HEK293 (cell line): ENCODE measurements around the gene ISG20L2.
A peak's percentile ranks its signal among the peaks of the same experiment; 100 is the strongest.

Experiments used
- ELK4 ChIP-seq: IDR thresholded peaks from 2 replicates; pipeline ENCODE4 v1.6.1; 2011; ENCODE audit warnings: mild to moderate bottlenecking, low read depth, low read length, borderline replicate concordance
- GLIS1 ChIP-seq: fragments of 450-650 bp; formaldehyde crosslinking; IDR thresholded peaks from 2 replicates; pipeline ENCODE4 v1.5.1; 2016; ENCODE audit warnings: missing biosample characterization, missing genetic modification characterization
- GLIS2 ChIP-seq: fragments of 450-650 bp; formaldehyde crosslinking; IDR thresholded peaks from 2 replicates; pipeline ENCODE4 v1.5.1; 2016; ENCODE audit warnings: missing biosample characterization, missing genetic modification characterization
- KLF1 ChIP-seq: fragments of 450-650 bp; formaldehyde crosslinking; IDR thresholded peaks from 2 replicates; pipeline ENCODE4 v1.5.1; 2016; ENCODE audit warnings: missing biosample characterization, missing genetic modification characterization
- KLF10 ChIP-seq: fragments of 450-650 bp; IDR thresholded peaks from 2 replicates; pipeline ENCODE4 v1.5.1; 2018; ENCODE audit warnings: missing biosample characterization, mild to moderate bottlenecking, missing genetic modification characterization
- KLF17 ChIP-seq: fragments of 450-650 bp; formaldehyde crosslinking; IDR thresholded peaks from 2 replicates; pipeline ENCODE4 v1.5.1; 2016; ENCODE audit warnings: missing biosample characterization, missing genetic modification characterization
- KLF8 ChIP-seq: fragments of 450-650 bp; formaldehyde crosslinking; IDR thresholded peaks from 2 replicates; pipeline ENCODE4 v1.5.1; 2016; ENCODE audit warnings: missing biosample characterization, missing genetic modification characterization
- MZF1 ChIP-seq: fragments of 450-650 bp; formaldehyde crosslinking; IDR thresholded peaks from 2 replicates; pipeline ENCODE4 v1.5.1; 2017; ENCODE audit warnings: missing biosample characterization, missing genetic modification characterization, borderline replicate concordance
- PATZ1 ChIP-seq: fragments of 450-650 bp; formaldehyde crosslinking; IDR thresholded peaks from 2 replicates; pipeline ENCODE4 v1.5.1; 2016; ENCODE audit warnings: missing biosample characterization, missing genetic modification characterization
- PRDM10 ChIP-seq: fragments of 450-650 bp; formaldehyde crosslinking; IDR thresholded peaks from 2 replicates; pipeline ENCODE4 v1.5.1; 2016; ENCODE audit warnings: missing biosample characterization, missing genetic modification characterization
- SP3 ChIP-seq: fragments of 450-650 bp; formaldehyde crosslinking; IDR thresholded peaks from 2 replicates; pipeline ENCODE4 v1.5.1; 2016; ENCODE audit warnings: missing biosample characterization, missing genetic modification characterization
- SP7 ChIP-seq: fragments of 450-650 bp; formaldehyde crosslinking; IDR thresholded peaks from 2 replicates; pipeline ENCODE4 v1.5.1; 2016; ENCODE audit warnings: missing biosample characterization, missing genetic modification characterization
- TRIM28 ChIP-seq: IDR thresholded peaks from 2 replicates; pipeline ENCODE4 v1.6.1; 2011; ENCODE audit warnings: low read length, control low read depth, borderline replicate concordance
- WT1 ChIP-seq: fragments of 450-650 bp; formaldehyde crosslinking; IDR thresholded peaks from 2 replicates; pipeline ENCODE4 v1.5.1; 2016; ENCODE audit warnings: missing biosample characterization, missing genetic modification characterization
- ZBTB10 ChIP-seq: fragments of 450-650 bp; formaldehyde crosslinking; IDR thresholded peaks from 2 replicates; pipeline ENCODE4 v1.5.1; 2016; ENCODE audit warnings: missing biosample characterization, missing genetic modification characterization
- ZBTB20 ChIP-seq: fragments of 450-650 bp; formaldehyde crosslinking; IDR thresholded peaks from 2 replicates; pipeline ENCODE4 v1.5.1; 2016; ENCODE audit warnings: missing biosample characterization, missing genetic modification characterization
- ZBTB48 ChIP-seq: fragments of 450-650 bp; formaldehyde crosslinking; IDR thresholded peaks from 2 replicates; pipeline ENCODE4 v1.5.1; 2016; ENCODE audit warnings: missing biosample characterization, missing genetic modification characterization
- ZBTB7A ChIP-seq: fragments of 450-650 bp; formaldehyde crosslinking; IDR thresholded peaks from 2 replicates; pipeline ENCODE4 v1.5.1; 2016; ENCODE audit warnings: low read depth, missing biosample characterization, missing genetic modification characterization
- ZFP37 ChIP-seq: fragments of 450-650 bp; formaldehyde crosslinking; IDR thresholded peaks from 2 replicates; pipeline ENCODE4 v1.5.1; 2016; ENCODE audit warnings: missing biosample characterization, missing genetic modification characterization
- ZNF202 ChIP-seq: fragments of 450-650 bp; formaldehyde crosslinking; IDR thresholded peaks from 2 replicates; pipeline ENCODE4 v1.5.1; 2016; ENCODE audit warnings: missing biosample characterization, missing genetic modification characterization, borderline replicate concordance
- ZNF211 ChIP-seq: fragments of 450-650 bp; formaldehyde crosslinking; IDR thresholded peaks from 2 replicates; pipeline ENCODE4 v1.5.1; 2016; ENCODE audit warnings: low read depth, missing biosample characterization, missing genetic modification characterization
- ZNF449 ChIP-seq: fragments of 450-650 bp; formaldehyde crosslinking; IDR thresholded peaks from 2 replicates; pipeline ENCODE4 v1.5.1; 2017; ENCODE audit warnings: missing biosample characterization, mild to moderate bottlenecking, missing genetic modification characterization, moderate library complexity
- ZNF510 ChIP-seq: fragments of 450-650 bp; formaldehyde crosslinking; IDR thresholded peaks from 2 replicates; pipeline ENCODE4 v1.5.1; 2018; ENCODE audit warnings: mild to moderate bottlenecking, missing genetic modification characterization, missing biosample characterization; ENCODE audit not compliant: insufficient replicate concordance
- ZNF561 ChIP-seq: fragments of 450-650 bp; IDR thresholded peaks from 2 replicates; pipeline ENCODE4 v1.5.1; 2018; ENCODE audit warnings: missing biosample characterization, missing genetic modification characterization, borderline replicate concordance
- ZNF629 ChIP-seq: fragments of 450-650 bp; formaldehyde crosslinking; IDR thresholded peaks from 2 replicates; pipeline ENCODE4 v1.5.1; 2017; ENCODE audit warnings: missing biosample characterization, missing genetic modification characterization
- ZNF660 ChIP-seq: fragments of 450-650 bp; IDR thresholded peaks from 2 replicates; pipeline ENCODE4 v1.5.1; 2018; ENCODE audit warnings: missing biosample characterization, mild to moderate bottlenecking, missing genetic modification characterization

ISG20L2 gene

GRCh38 chr1:156689035-156689952, 39.3 kb downstream of the ISG20L2 start (continued):
- TF ChIP-seq ZBTB20 (tag by site-specific recombination) = 0 out of 2 replicates have a peak, but pooled peaks have one; percentile 31
- no peak for TF ChIP-seq ZBTB7A (tag by site-specific recombination)
- TF ChIP-seq KLF10 (tag by site-specific recombination) = peak; percentile 47; the same call in 1 of the 2 replicates
- TF ChIP-seq PATZ1 (tag by site-specific recombination) = peak; percentile 78
- TF ChIP-seq MZF1 (tag by site-specific recombination) = peak; percentile 99
- TF ChIP-seq ZNF449 (tag by site-specific recombination) = peak; percentile 66
- TF ChIP-seq WT1 (tag by site-specific recombination) = peak; percentile 69
- TF ChIP-seq ZNF660 = peak; percentile 28; the same call in 1 of the 2 replicates
- peak; percentile 37; the same call in 1 of the 2 replicates for TF ChIP-seq KLF17
- TF ChIP-seq ZBTB10 (tag by site-specific recombination) = peak; percentile 13; the same call in 1 of the 2 replicates
- peak; percentile 57 for TF ChIP-seq SP7 (tag by site-specific recombination)
- TF ChIP-seq ZNF202 (tag by site-specific recombination) = no peak
- peak; percentile 96 for TF ChIP-seq GLIS2 (tag by site-specific recombination)
- peak; percentile 43; the same call in 1 of the 2 replicates for TF ChIP-seq SP3 (tag by site-specific recombination)
- TF ChIP-seq ELK4 = no peak
- TF ChIP-seq GLIS1 (tag by site-specific recombination) = peak; percentile 92; the same call in 1 of the 2 replicates
- 0 out of 2 replicates have a peak, but pooled peaks have one; percentile 11 for TF ChIP-seq KLF1 (tag by site-specific recombination)
- TF ChIP-seq ZNF510 (tag by site-specific recombination) = no peak
- peak; percentile 95 for TF ChIP-seq ZBTB48
- TF ChIP-seq PRDM10 (tag by site-specific recombination) = peak; percentile 70
- TF ChIP-seq TRIM28 = peak; percentile 28; the same call in 1 of the 2 replicates
- TF ChIP-seq ZNF211 (tag by site-specific recombination) = no peak
- no peak for TF ChIP-seq ZNF561 (tag by site-specific recombination)
- TF ChIP-seq KLF8 (tag by site-specific recombination) = peak; percentile 17; the same call in 1 of the 2 replicates
- 0 out of 2 replicates have a peak, but pooled peaks have one; percentile 19 for TF ChIP-seq ZNF629 (tag by site-specific recombination)
- 0 out of 2 replicates have a peak, but pooled peaks have one; percentile 81 for TF ChIP-seq ZFP37 (tag by site-specific recombination)
